ENCODE measurements around the gene TXNRD3.

Gene TXNRD3

DNA sequence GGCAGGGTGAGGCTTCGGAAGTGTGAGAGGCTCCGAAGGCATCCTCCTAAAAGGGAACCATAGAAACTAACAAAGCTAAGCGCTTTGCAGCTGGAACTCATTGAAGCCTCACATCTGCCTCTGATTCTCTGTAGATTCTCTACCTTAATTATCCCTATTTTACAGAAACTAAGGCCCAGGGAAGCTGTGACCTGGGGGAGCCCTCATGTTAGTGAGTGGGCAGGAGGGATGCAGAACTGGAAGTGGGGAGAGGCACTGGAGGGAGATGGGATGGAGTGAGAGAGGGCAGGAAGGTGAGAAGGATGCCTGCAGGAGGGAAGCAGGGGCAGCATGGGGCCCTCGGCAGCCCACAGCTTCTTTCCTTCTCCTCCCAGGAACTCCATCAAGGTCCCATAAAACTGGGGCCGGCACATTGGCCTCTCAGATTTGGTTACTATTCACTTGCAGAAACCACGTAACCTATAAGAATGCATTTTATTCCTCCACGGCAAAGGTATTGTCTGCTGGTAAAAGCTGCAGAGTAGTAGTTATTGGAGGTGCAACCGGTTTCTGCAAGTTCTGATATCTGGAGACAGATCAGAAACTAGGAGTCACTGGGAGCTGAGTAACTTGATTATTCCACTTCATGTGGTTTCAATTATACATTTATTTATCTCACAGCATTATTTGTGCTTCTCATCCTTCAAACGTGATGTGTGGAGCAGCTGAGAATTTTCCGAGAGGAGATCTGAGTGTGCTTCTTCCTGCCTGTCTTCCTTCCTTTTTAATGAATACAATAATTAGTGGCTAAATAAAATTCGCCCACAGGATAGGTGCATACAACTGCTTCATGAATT lies 25.1 kb upstream of the TXNRD3 start:
- TF ChIP-seq, protein P1, sequence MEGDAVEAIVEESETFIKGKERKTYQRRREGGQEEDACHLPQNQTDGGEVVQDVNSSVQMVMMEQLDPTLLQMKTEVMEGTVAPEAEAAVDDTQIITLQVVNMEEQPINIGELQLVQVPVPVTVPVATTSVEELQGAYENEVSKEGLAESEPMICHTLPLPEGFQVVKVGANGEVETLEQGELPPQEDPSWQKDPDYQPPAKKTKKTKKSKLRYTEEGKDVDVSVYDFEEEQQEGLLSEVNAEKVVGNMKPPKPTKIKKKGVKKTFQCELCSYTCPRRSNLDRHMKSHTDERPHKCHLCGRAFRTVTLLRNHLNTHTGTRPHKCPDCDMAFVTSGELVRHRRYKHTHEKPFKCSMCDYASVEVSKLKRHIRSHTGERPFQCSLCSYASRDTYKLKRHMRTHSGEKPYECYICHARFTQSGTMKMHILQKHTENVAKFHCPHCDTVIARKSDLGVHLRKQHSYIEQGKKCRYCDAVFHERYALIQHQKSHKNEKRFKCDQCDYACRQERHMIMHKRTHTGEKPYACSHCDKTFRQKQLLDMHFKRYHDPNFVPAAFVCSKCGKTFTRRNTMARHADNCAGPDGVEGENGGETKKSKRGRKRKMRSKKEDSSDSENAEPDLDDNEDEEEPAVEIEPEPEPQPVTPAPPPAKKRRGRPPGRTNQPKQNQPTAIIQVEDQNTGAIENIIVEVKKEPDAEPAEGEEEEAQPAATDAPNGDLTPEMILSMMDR (IDR thresholded peaks at IDR 0.05; ENCODE audit: low read depth, low read length, missing control alignments), result no peak
- no peak overlapping the region for H3K4me3 ChIP-seq (ENCODE audit: low read depth, low read length)
- no peak for DNase-seq (ENCODE audit: low read depth)

- TF ChIP-seq, protein P1 (IDR thresholded peaks at IDR 0.05; ENCODE audit: low read depth, low read length, missing control alignments), result peak; percentile 95
- H3K4me3 ChIP-seq (ENCODE audit: low read depth, low read length), result no peak overlapping the region
- no peak for DNase-seq (ENCODE audit: low read depth)
These were observed 24.4 kb upstream of the TXNRD3 start for GRCh38 chr3:126679318-126679751.

GRCh38 chr3:126678693-126679317 lies 23.9 kb upstream of the TXNRD3 start:
- no peak overlapping the region for H3K4me3 ChIP-seq (ENCODE audit: low read depth, low read length)
- TF ChIP-seq, protein P1 (IDR thresholded peaks at IDR 0.05; ENCODE audit: low read depth, low read length, missing control alignments), result no peak
- no peak for DNase-seq (ENCODE audit: low read depth)

GRCh38 chr3:126677862-126678503 lies 23.1 kb upstream of the TXNRD3 start:
- TF ChIP-seq, protein P1 (IDR thresholded peaks at IDR 0.05; ENCODE audit: low read depth, low read length, missing control alignments), result no peak
- no peak overlapping the region for H3K4me3 ChIP-seq (ENCODE audit: low read depth, low read length)
- DNase-seq (ENCODE audit: low read depth), result no peak

DNA sequence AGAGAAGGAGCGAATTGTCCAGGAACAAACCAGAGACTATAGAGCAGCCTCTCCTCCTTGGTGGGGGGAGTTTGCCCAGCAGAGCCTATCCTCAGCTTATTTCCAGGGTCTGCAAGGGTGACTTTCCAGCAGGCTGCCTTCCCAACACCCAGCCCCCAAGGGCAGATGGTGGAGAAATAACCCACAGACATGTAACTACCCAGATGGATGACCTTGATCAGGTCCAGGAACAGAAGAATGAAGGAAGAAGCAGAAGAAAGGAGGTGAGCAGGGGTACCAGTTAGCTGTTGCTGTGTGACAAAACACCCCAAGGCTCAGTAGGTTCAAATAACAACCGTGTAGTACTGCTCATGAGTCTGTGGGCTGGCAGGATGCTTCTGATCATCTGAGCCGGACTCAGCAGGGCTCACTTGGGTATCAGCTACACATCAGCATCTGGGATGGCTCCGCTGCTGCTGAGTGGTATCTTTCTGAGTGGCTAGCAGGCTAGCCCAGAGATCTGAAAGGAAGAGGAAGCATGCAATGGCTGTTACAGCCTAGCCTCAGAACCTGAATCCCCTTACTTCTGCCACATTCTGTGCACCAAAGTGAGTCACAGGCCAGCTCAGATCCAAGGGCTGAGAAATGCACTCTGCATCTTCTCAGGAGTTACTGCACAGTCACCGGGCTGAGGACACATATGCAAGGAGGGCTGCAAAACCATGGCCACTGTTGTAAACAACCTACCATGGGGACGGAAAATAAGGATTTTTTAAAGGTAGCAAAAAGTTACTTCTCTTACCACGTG lies 22.2 kb upstream of the TXNRD3 start:
- no peak for DNase-seq (ENCODE audit: low read depth)
- H3K4me3 ChIP-seq (ENCODE audit: low read depth, low read length), result no peak overlapping the region
- TF ChIP-seq, protein P1 (IDR thresholded peaks at IDR 0.05; ENCODE audit: low read depth, low read length, missing control alignments), result no peak

DNA sequence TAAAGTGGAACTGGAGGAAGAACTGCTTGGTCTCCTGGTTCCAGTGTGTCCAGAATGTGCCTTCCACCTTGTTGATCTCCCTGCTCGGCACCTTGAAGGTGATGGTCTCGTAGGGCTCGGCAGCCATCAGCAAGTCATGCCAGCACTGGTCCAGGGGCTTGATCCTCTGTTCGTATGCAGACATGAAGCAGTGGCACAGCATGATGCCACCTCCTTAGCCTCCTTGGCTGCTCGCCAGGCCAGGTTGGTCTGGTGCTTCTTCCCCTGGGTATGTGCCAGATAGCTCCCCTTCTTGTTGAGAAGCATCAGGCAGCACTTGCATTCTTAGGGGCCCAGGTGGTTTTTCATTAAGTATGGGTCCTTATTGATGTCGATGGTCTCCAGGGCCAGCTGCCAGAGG lies 17.8 kb upstream of the TXNRD3 start:
- H3K4me3 ChIP-seq (ENCODE audit: low read depth, low read length), result no peak overlapping the region
- TF ChIP-seq, protein P1 (IDR thresholded peaks at IDR 0.05; ENCODE audit: low read depth, low read length, missing control alignments), result no peak
- DNase-seq (ENCODE audit: low read depth), result no peak
